LNCaP clone FGC (cell line): ENCODE results near the gene PITPNC1.
"Not testable (repeated sequence)": the region's sequence is repeated elsewhere in the genome, so short reads cannot be mapped to it uniquely, and the experiment has no call there.

ENCODE experiments used
- DNase-seq: peaks from one replicate; pipeline ENCODE4 v3.0.0-alpha.2; 2011; ENCODE audit warnings: low read depth
- H3K4me3 ChIP-seq: 2 replicates; pipeline ENCODE4 v1.5.1; 2011; ENCODE audit warnings: mild to moderate bottlenecking, low read depth, low read length, control low read depth
- CTCF ChIP-seq: IDR thresholded peaks from 2 replicates; pipeline ENCODE4 v1.5.1; 2012; ENCODE audit warnings: mild to moderate bottlenecking; ENCODE audit not compliant: control insufficient read depth, insufficient read depth; ENCODE audit errors: extremely low read depth

Gene PITPNC1

GRCh38 chr17:67511804-67512203, 134.7 kb downstream of the PITPNC1 start:
- no peak overlapping the region for H3K4me3 ChIP-seq
- no peak for TF ChIP-seq CTCF
- no peak for DNase-seq

DNA sequence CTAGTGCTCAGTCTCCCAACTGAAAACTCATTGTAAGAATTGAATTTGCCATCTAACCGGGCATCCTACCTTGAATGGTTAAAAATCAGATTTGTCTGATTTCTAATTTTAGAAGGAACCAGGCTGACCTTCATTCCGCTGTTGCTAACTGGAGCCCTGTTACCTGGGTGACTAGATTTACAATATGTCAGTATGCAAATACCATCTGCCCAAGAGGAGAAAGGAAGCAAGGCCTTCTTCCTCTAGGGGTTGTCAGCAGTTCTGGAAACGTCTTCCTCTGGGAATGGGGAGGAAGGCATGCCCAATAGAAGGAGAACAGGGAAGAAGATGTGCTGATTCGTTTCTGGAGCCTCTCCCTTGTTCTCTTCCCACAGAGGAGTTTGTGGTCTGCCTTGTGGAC, 137.9 kb downstream of the PITPNC1 start:
- no peak overlapping the region for H3K4me3 ChIP-seq
- no peak for TF ChIP-seq CTCF
- DNase-seq, result no peak

GRCh38 chr17:67515490-67516083, 138.5 kb downstream of the PITPNC1 start:
- no peak overlapping the region for H3K4me3 ChIP-seq
- TF ChIP-seq CTCF, result no peak
- no peak for DNase-seq

- not testable (repeated sequence) for H3K4me3 ChIP-seq, DNase-seq
Measured at GRCh38 chr17:67516571-67516970, 139.5 kb downstream of the PITPNC1 start.

DNA sequence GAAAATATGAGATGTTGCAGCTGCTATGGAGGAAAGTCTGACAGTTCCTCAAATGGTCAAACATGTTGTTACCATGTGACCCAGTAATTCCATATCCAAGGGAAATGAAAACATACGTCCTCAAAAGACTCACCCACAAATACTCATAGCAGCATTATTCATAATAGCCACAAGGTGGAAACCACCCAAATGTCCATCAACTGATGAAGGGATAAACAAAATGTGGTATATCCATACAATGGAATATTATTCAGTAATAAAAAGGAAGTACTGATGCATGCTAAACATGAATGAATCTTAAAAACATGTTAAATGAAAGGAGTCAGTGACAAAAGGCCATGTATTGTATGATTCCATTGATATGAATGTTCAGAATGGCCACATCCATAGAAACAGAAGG, 140.2 kb downstream of the PITPNC1 start:
- DNase-seq, result no peak
- H3K4me3 ChIP-seq, result no peak overlapping the region
- TF ChIP-seq CTCF, result no peak

DNA sequence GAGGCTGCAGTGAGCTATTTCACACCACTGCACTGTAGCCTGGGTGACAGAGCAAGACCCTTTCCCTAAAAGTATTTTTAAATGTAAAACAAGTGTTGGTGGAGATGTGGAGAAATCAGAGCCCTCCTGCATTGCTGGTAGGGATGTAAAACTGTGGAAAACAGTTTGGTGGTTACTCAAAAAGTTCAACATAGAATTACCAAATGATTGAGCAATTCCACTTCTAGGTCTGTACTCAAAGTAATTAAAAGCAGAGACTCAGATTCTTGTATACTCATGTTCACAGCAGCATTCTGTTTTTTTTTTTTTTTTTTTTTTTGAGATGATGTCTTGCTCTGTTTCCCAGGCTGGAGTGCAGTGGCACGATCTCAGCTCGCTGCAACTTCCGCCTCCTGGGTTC, 141.8 kb downstream of the PITPNC1 start:
- TF ChIP-seq CTCF, result no peak

DNA sequence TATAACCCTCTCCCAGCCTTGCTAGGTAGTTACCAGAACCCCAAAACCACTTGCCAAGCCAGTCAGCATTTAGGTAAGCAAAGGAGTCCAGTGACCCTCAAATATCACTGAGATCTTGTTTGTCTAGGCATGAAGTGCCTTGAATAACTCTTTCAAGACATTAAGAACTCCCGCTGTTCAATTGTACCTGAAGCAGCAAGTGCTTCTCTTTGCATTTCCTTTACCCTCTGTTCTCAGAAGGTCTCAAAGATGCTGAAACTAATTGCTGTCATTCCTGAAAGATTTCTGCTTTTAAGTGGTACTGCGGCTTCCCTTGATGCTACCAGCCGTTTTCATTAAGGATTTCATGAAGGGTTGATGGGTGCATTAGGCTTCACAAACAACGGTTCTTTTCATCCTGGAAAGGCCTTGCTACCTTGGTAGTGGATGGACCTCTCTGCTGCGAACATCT, 142.7 kb downstream of the PITPNC1 start:
- DNase-seq, result no peak
- no peak for TF ChIP-seq CTCF

More for the DNA sequence above, 141.8 kb downstream of the PITPNC1 start:
- DNase-seq, result no peak
- no peak overlapping the region for H3K4me3 ChIP-seq

More for the DNA sequence above, 142.7 kb downstream of the PITPNC1 start:
- no peak overlapping the region for H3K4me3 ChIP-seq
